Neuron (in vitro differentiated cells): ENCODE measurements around the gene PPARG.
"Not testable (repeated sequence)": the region's sequence is repeated elsewhere in the genome, so short reads cannot be mapped to it uniquely, and the experiment has no call there.

Experiments
- H2AFZ ChIP-seq: one replicate; pipeline ENCODE4 v1.6.1; 2013; ENCODE audit warnings: low read depth, mild to moderate bottlenecking, inconsistent platforms, low read length, moderate library complexity
- H3K27me3 ChIP-seq: one replicate; pipeline ENCODE4 v1.6.1; 2013; ENCODE audit warnings: low read length; ENCODE audit not compliant: insufficient read depth
- H3K36me3 ChIP-seq: one replicate; pipeline ENCODE4 v1.6.1; 2013; ENCODE audit warnings: low read length; ENCODE audit not compliant: insufficient read depth
- H3K4me1 ChIP-seq: one replicate; pipeline ENCODE4 v1.6.1; 2013; ENCODE audit warnings: low read length; ENCODE audit not compliant: insufficient read depth
- H3K4me3 ChIP-seq: 2 replicates; pipeline ENCODE4 v1.5.1; 2013; ENCODE audit warnings: mild to moderate bottlenecking, low read length, moderate library complexity
- H3K9me3 ChIP-seq: one replicate; pipeline ENCODE4 v1.6.1; 2013; ENCODE audit warnings: low read length

Gene PPARG

DNA sequence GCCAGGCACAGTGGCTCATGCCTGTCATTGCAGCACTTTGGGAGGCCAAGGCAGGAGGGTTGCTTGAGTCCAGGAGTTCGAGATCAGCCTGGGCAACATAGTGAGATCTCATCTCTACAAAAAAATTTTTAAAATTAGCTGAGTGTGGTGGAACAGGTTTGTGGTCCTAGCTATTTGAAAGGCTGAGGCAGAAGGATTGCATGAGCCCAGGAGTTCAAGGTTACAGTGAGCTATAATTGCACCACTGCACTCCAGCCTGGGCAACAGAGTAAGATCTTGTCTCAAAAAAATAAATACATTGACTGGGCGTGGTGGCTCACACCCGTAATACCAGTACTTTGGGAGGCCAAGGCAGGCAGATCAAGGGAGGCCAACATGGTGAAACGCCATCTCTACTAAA is 168.5 kb downstream of the PPARG start:
- not testable (repeated sequence) for H2AFZ ChIP-seq, H3K4me1 ChIP-seq, H3K4me3 ChIP-seq, H3K9me3 ChIP-seq, H3K27me3 ChIP-seq, H3K36me3 ChIP-seq

DNA sequence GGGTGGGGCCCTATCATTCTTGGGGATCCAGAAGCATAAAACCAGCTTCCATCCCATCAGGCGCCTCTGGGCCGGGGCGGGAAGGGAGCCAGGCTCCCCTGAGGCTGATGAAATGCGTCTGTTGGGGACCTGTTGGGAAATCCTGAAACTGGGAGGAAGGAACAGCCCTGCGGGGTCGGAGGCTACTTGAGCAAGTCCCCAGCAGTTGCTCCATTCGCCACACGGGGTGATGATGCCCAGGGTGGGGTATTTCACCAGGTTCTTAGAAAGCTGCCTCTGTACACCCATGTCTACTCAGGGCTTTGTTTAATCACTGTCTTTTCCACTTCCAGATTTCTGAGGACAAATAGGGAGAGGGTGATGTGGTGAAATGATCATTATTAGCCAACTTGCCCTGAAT is 170.0 kb downstream of the PPARG start:
- Histone ChIP-seq H3K9me3 (no peaks in the 10 kb centered on the region), H3K4me3 (no peak overlapping the region), H2AFZ (no peak overlapping the region), H3K36me3 (no peaks in the 10 kb centered on the region), H3K4me1 (peaks cover 7% of the 10 kb centered on the region), H3K27me3 (peaks cover 2% of the 10 kb centered on the region)

DNA sequence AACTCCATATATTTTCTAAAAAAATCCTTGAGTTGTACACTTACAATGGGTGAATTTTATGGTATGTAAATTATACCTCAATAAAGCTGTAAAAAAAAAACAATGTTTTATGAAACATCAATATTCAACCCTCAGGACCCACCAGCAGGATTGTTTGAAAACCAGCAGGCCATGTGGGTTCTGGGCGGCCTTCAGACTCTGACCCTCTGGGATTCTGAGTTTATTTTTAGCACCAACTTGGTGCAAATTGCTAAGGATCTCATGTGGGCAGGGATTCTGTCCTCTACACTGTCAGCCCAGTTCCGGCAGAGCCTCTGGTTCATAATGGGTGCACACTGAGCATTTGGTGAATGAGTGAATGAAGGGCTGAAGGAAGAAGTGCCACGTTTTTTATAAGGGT is 171.3 kb downstream of the PPARG start:
- Histone ChIP-seq H2AFZ (no peak overlapping the region), H3K9me3 (no peaks in the 10 kb centered on the region), H3K4me3 (no peak overlapping the region), H3K36me3 (no peaks in the 10 kb centered on the region), H3K4me1 (no peaks in the 10 kb centered on the region), H3K27me3 (peaks cover 2% of the 10 kb centered on the region)

DNA sequence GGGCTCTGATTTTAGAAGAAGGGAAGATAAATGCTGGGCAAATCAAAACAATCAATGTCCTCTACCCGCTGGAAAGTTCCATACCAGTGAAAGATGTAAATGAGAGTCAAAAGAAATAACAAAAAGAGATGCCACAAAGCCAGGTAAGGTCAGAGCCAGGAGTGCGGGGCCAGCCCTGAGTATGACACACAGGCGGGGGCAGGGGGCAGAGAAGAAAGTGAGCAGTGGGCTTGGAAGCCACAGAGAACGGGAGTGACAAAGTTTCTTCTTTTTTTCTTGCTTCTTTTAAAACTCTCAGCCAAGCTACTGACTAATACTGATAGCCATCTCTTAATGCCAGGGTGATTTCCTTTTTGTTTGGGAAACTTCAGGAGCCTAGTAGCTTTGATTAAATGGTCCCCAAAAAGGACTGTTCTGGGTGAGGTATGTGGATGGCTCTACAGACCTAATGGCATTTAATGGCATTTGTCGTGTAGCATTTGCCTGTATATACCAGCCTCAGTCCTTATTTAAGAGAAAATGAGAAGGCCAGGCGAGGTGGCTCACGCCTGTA is 172.3 kb downstream of the PPARG start:
- Histone ChIP-seq H3K36me3 (no peaks in the 10 kb centered on the region), H3K4me3 (no peak overlapping the region), H2AFZ (no peak overlapping the region), H3K9me3 (no peaks in the 10 kb centered on the region), H3K4me1 (no peaks in the 10 kb centered on the region), H3K27me3 (peaks cover 2% of the 10 kb centered on the region)

DNA sequence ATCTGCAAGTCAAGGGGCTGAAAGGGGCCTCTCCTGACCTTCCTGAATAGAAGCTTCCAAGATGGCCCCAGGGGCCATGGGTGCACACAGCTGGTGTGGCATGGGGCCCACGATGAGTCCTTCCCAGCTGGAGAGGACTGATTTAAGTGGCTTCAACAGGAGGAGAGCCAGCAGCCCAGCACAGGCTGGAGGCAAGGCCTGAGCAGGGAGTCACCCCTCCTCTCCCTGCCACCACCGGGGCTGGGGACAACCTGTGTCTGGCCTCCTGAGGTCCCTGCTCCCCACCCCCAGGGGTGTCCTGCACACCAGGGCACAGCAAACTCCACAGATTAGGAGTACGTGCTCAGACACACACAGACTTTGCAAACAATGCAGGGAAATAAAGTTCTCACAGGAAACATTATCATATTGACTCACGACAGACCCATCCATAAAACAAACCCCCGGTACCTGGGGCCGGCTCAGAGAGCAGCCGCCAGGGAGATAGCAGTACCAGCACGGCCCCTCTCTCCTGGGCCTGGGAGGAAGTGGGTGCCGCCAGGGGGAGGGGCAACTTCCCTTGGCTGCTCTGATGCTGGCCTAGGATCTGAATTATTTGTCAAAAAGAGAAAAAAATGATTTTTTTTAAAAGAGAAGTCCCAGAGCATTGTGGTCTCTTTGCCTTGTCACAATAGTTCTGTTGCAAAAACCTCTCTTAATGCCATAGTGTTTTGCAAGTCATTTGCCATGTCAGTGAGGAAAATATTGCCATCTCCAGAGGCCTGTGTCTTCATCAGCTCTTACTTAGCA is 173.5 kb downstream of the PPARG start:
- Histone ChIP-seq H3K36me3 (no peaks in the 10 kb centered on the region), H3K4me3 (no peak overlapping the region), H3K27me3 (peaks cover 2% of the 10 kb centered on the region), H3K9me3 (no peaks in the 10 kb centered on the region), H2AFZ (no peak overlapping the region), H3K4me1 (no peaks in the 10 kb centered on the region)

DNA sequence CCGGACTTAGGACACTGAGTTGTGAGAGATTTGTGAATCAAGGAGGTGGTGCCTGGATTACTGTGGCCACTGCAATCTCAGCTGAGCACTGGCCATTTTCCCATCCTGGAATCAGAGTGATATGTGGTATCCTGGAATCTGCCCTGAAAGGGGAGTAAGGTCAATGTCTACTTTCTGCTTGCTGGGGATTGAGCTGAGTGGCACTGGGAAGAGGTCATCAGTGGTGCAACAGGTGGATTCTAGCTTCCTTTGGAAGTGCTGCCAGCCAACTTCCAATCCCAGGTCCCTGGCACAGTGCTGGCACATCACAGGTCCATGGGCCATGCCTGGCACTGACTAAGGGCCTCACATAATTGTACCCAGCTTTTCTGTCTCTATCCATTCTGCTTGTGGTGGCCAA is 174.8 kb downstream of the PPARG start:
- Histone ChIP-seq H3K9me3 (no peaks in the 10 kb centered on the region), H3K27me3 (no peaks in the 10 kb centered on the region), H3K36me3 (no peaks in the 10 kb centered on the region), H3K4me1 (no peaks in the 10 kb centered on the region), H3K4me3 (no peak overlapping the region), H2AFZ (no peak overlapping the region)

DNA sequence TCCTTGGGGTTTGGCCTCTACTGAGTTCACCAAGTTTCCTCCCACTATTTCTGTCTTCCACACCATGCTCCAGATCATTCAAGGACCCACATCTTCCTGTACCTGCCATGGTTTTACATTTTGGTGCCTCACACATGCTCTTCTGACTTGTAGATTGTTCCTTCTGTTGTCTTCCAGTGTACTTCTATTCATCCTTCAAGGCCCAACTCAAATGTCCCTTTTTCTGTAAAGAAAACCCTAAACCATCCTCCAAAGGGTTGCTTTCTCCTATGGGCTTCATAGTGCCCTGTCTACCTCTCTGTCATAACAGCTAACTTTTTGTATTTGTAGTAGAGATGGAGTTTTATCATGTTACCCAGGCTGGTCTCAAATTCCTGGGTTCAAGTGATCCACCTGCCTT is 175.3 kb downstream of the PPARG start:
- Histone ChIP-seq H3K4me3 (no peak overlapping the region), H3K9me3 (no peaks in the 10 kb centered on the region), H3K36me3 (no peaks in the 10 kb centered on the region), H3K4me1 (no peaks in the 10 kb centered on the region), H2AFZ (no peak overlapping the region), H3K27me3 (no peaks in the 10 kb centered on the region)

DNA sequence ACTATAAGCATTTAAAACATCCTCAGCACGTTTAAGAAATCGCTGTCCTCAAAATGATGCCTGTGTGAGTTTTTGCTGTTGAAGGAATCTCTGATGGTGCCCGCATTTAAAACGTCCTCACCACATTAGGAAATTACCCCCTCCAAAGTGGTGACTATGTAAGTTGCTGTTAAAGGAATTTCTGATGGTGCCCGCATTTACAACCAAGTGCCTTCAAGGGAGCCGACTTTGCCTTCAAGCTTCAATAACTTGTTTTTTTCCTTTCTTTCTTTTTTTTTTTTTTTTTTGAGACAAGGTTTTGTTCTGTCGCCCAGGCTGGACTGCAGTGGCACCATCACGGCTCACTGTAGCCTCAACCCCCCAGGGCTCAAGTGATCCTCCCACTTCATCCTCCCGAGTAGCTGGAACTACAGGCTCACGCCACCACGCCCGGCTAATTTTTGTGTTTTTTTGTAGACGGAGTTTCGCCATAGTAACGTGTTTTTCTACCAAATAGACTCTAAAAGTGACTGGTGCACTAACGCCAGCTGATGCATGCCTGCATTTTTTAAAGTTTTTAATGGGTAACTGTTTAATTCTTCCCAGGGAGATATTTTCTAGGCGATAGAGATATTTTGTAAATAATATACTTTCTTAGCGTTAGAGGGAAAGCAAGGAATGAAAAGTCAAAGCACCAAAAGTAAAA is 176.4 kb downstream of the PPARG start:
- Histone ChIP-seq H3K9me3 (no peaks in the 10 kb centered on the region), H2AFZ (no peak overlapping the region), H3K4me1 (no peaks in the 10 kb centered on the region), H3K4me3 (no peak overlapping the region), H3K27me3 (no peaks in the 10 kb centered on the region), H3K36me3 (no peaks in the 10 kb centered on the region)

DNA sequence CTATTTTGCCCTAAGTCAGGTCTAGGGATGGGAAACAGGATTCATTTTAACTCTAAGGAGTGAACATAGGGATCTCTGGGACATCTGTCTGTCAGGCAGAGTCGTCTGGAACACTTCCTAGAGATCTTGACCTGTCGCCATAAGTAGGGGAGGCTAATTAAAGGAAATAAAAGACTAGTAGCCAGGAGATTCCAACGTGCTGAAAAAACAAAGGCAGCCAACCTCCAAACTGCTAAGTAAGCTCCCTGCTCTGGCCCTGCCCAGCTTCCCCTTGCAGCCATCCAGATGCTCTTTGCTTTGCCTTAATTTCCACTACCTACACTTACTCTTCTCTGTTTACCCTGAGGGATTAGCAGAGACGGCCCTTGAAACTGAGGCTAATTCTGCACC is 177.0 kb downstream of the PPARG start:
- no peaks in the 10 kb centered on the region for H3K36me3 ChIP-seq
- no peaks in the 10 kb centered on the region for H3K9me3 ChIP-seq
- no peak overlapping the region for H2AFZ ChIP-seq
- H3K4me1 ChIP-seq: no peaks in the 10 kb centered on the region
- no peaks in the 10 kb centered on the region for H3K27me3 ChIP-seq
- H3K4me3 ChIP-seq: no peak overlapping the region

DNA sequence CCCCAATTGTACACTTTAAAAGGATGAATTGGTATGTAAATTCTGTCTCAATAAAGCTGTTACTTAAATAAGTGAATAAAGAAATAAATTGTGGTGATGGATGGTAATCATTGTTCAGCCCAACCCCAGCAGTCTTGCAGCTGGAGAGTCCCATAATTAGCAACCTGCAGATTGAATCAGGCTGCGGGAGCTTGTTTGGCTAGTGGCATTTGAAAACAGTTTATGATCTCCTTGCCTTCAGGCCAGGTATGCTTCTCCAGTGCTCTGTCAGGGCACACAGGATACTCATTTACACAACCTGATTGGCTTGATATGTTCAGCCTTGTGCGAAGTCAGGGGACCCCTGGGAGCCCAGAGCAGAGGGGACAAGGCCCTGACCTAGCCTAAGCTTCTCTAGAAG is 178.9 kb downstream of the PPARG start:
- Histone ChIP-seq H3K36me3 (no peaks in the 10 kb centered on the region), H3K9me3 (no peaks in the 10 kb centered on the region), H2AFZ (no peak overlapping the region), H3K4me3 (no peak overlapping the region), H3K27me3 (no peaks in the 10 kb centered on the region), H3K4me1 (no peaks in the 10 kb centered on the region)

DNA sequence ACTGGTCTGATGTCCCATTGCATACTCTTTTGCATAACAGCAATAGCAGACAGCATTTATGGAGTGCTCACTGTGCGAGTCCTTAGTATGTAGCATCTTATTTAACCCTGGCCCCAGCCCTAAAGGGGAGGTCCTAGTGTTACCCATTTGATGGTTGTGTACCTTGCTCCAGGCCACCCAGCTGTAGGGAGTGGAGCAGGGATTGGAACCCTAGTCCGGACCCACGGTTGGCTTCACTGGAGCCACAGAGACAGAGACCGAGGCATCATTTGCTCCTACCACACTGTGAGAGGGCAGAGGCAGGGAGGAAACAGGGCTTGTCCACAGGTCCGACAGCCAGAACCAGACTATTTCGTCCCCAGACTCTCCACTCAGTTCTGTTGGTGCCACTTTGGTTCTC is 179.4 kb downstream of the PPARG start:
- Histone ChIP-seq H3K27me3 (no peaks in the 10 kb centered on the region), H3K9me3 (no peaks in the 10 kb centered on the region), H3K36me3 (no peaks in the 10 kb centered on the region), H3K4me1 (no peaks in the 10 kb centered on the region), H3K4me3 (no peak overlapping the region), H2AFZ (no peak overlapping the region)

DNA sequence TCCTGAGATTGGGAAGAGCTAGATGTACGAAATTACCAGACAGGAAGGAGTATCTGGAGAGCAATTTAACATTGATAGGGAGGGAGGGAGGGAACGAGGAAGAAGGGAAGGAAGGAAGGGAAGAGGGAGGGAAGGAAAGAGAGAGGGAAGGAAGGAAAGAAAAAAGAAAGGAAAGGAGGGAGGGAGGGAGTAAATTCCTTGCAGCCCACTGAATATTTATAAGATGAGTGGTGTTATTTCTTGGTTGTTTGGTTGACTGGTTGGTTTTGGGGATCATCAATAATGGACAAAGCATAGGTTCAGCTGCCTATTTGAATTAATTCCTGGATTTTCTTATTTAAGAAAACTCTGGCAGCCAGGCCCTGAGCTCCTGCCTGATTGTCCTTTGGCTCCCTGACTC is 179.9 kb downstream of the PPARG start:
- H3K36me3 ChIP-seq: no peaks in the 10 kb centered on the region
- no peaks in the 10 kb centered on the region for H3K4me1 ChIP-seq
- H3K27me3 ChIP-seq: peaks cover 3% of the 10 kb centered on the region
- H3K4me3 ChIP-seq: no peak overlapping the region
- no peak overlapping the region for H2AFZ ChIP-seq
- H3K9me3 ChIP-seq: no peaks in the 10 kb centered on the region

DNA sequence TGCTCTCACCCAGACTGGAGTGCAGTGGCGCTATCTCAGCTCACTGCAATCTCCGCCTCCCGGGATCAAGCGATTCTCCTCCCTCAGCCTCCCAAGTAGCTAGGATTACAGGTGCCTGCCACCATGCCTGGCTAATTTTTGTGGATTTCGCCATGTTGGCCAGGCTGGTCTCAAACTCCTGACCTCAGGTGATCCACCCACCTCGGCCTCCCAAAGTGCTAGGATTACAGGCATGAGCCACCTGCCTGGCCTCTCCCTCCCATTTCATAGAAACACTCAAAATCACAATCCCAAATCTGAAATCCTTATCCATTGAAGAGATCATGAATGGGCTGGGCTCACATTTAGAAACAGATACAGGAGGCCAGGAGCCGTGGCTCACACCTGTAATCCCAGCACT is 180.4 kb downstream of the PPARG start:
- H3K9me3 ChIP-seq, H2AFZ ChIP-seq, H3K4me1 ChIP-seq, H3K36me3 ChIP-seq, H3K4me3 ChIP-seq, H3K27me3 ChIP-seq: not testable (repeated sequence)
